GM12878 (cell line): ENCODE results near the gene SPDYE4. TPM values are rescaled to one million over a fixed set of nuclear protein-coding genes. Genes with fewer than 3 reads are reported as not detected.

Experiments used
- BCL11A ChIP-seq: IDR thresholded peaks from 2 replicates; pipeline ENCODE4 v1.6.1; 2011; ENCODE audit warnings: low read depth, low read length
- BCLAF1 ChIP-seq: fragments of 450-650 bp; IDR thresholded peaks from 2 replicates; pipeline ENCODE4 v1.6.1; 2017; ENCODE audit warnings: antibody characterized with exemption, mild to moderate bottlenecking, moderate library complexity
- BMI1 ChIP-seq: fragments of 450-650 bp; IDR thresholded peaks from 2 replicates; pipeline ENCODE4 v1.6.1; 2016; ENCODE audit warnings: mild to moderate bottlenecking, moderate library complexity, borderline replicate concordance
- E4F1 ChIP-seq: fragments of 450-650 bp; IDR thresholded peaks from 2 replicates; pipeline ENCODE4 v1.6.1; 2018; ENCODE audit warnings: borderline replicate concordance, mild to moderate bottlenecking; ENCODE audit not compliant: partially characterized antibody
- EZH2 ChIP-seq: IDR thresholded peaks from 2 replicates; pipeline ENCODE4 v1.6.1; 2012; ENCODE audit warnings: low read depth, mild to moderate bottlenecking, control low read depth, inconsistent platforms, low read length, borderline replicate concordance; ENCODE audit not compliant: control insufficient read depth
- HDGF ChIP-seq: fragments of 450-650 bp; IDR thresholded peaks from 2 replicates; pipeline ENCODE4 v1.6.1; 2016; ENCODE audit warnings: antibody characterized with exemption
- KDM1A ChIP-seq: fragments of 200-600 bp; sonication (generic); IDR thresholded peaks from 2 replicates; pipeline ENCODE4 v1.6.1; 2016; ENCODE audit warnings: borderline replicate concordance
- LARP7 ChIP-seq: fragments of 450-650 bp; IDR thresholded peaks from 2 replicates; pipeline ENCODE4 v1.6.1; 2017; ENCODE audit warnings: mild to moderate bottlenecking
- MLLT1 ChIP-seq: fragments of 450-650 bp; IDR thresholded peaks from 2 replicates; pipeline ENCODE4 v1.6.1; 2016; ENCODE audit warnings: mild to moderate bottlenecking
- NRF1 ChIP-seq: conservative IDR thresholded peaks from 2 replicates; pipeline ENCODE4 v1.6.1; 2011; ENCODE audit warnings: mild to moderate bottlenecking, low read depth, low read length, improper control_type of control experiment
- POLR2A ChIP-seq: IDR thresholded peaks from 2 replicates; pipeline ENCODE4 v1.6.1; 2011; ENCODE audit warnings: low read depth, mild to moderate bottlenecking, low read length
- POLR2AphosphoS2 ChIP-seq: IDR thresholded peaks from 2 replicates; pipeline ENCODE4 v1.6.1; 2011; ENCODE audit warnings: low read depth, mild to moderate bottlenecking, low read length, improper control_type of control experiment, moderate library complexity
- POLR2AphosphoS5 ChIP-seq: IDR thresholded peaks from 2 replicates; pipeline ENCODE4 v1.6.1; 2011; ENCODE audit warnings: mild to moderate bottlenecking, low read length, inconsistent platforms
- RB1 ChIP-seq: fragments of 450-650 bp; formaldehyde crosslinking; IDR thresholded peaks from 2 replicates; pipeline ENCODE4 v1.6.1; 2017; ENCODE audit warnings: mild to moderate bottlenecking, borderline replicate concordance
- RELA ChIP-seq: fragments of 450-650 bp; IDR thresholded peaks from 2 replicates; pipeline ENCODE4 v1.8.0; 2014; ENCODE audit warnings: borderline replicate concordance; ENCODE audit not compliant: partially characterized antibody
- SPI1 ChIP-seq: IDR thresholded peaks from 2 replicates; pipeline ENCODE4 v1.6.1; 2011; ENCODE audit warnings: low read depth, mild to moderate bottlenecking, low read length, moderate library complexity, borderline replicate concordance; ENCODE audit not compliant: insufficient read depth
- TCF12 ChIP-seq: IDR thresholded peaks from 2 replicates; pipeline ENCODE4 v1.6.1; 2011; ENCODE audit warnings: low read depth, mild to moderate bottlenecking, low read length
- ZNF24 ChIP-seq: fragments of 450-650 bp; IDR thresholded peaks from 2 replicates; pipeline ENCODE4 v1.6.1; 2017; ENCODE audit warnings: antibody characterized with exemption, mild to moderate bottlenecking
- ZNF687 ChIP-seq: fragments of 450-650 bp; IDR thresholded peaks from 2 replicates; pipeline ENCODE4 v1.6.1; 2017; ENCODE audit warnings: mild to moderate bottlenecking, moderate library complexity
- polyA plus RNA-seq, 11 experiments: library from polyadenylated mRNA; depleted of rRNA in 4 of 11; unstranded in 6 of 11; stranded (reverse) in 5 of 11; fragments of >200 nt; fragmentation: Nextera tagmentation in 4 of 11; fragmentation: Illumina TruSeq in 1 of 11; extraction: Ambion mirVana in 4 of 11; extraction: Trizol in 1 of 11; gene quantifications; 1 replicate in 1 of 11; 2 replicates in 10 of 11; pipeline versions ENCODE4 v1.2.1 to v1.2.3, GENCODE V29; 2011 to 2016; ENCODE audit warnings: inconsistent platforms in 2 of 11, missing spikeins in 2 of 11, low read depth in 1 of 11
- total RNA-seq, 4 experiments: library from RNA; depleted of rRNA in 3 of 4; stranded (reverse); fragments of >200 nt in 3 of 4; fragmentation: Illumina TruSeq in 1 of 4; extraction: Trizol in 1 of 4; gene quantifications; 2 replicates each; pipeline versions ENCODE4 v1.2.1 to v1.2.3, GENCODE V29; 2013 to 2021

SPDYE4 gene
- total and polyA plus RNA-seq, 10 of the 15 experiments (the other 5 are each of a cell fraction or from before 2014, with no cell fraction given): 0.07 to 0.18 TPM; not detected in 8

GRCh38 chr17:8806253-8806925, 48.0 kb upstream of the SPDYE4 start (continued):
- TF ChIP-seq TCF12 (0 out of 2 replicates have a peak, but pooled peaks have one; percentile 15), POLR2AphosphoS5 (peak; percentile 33; the same call in 1 of the 2 replicates), BCL11A (no peak), ZNF687 (peak; percentile 22; the same call in 1 of the 2 replicates), LARP7 (0 out of 2 replicates have a peak, but pooled peaks have one; percentile 7), EZH2 (no peak), SPI1 (no peak), POLR2AphosphoS2 (peak; percentile 32; the same call in 1 of the 2 replicates), HDGF (0 out of 2 replicates have a peak, but pooled peaks have one; percentile 33), NRF1 (no peak), RB1 (0 out of 2 replicates have a peak, but pooled peaks have one; percentile 35), ZNF24 (no peak), KDM1A (no peak), BCLAF1 (no peak), E4F1 (no peak), MLLT1 (peak; percentile 8; the same call in 1 of the 2 replicates), POLR2A (0 out of 2 replicates have a peak, but pooled peaks have one; percentile 8), BMI1 (0 out of 2 replicates have a peak, but pooled peaks have one; percentile 13), RELA (peak; percentile 54)
